ENCODE results near the gene COL27A1.

The COL27A1 gene

DNA sequence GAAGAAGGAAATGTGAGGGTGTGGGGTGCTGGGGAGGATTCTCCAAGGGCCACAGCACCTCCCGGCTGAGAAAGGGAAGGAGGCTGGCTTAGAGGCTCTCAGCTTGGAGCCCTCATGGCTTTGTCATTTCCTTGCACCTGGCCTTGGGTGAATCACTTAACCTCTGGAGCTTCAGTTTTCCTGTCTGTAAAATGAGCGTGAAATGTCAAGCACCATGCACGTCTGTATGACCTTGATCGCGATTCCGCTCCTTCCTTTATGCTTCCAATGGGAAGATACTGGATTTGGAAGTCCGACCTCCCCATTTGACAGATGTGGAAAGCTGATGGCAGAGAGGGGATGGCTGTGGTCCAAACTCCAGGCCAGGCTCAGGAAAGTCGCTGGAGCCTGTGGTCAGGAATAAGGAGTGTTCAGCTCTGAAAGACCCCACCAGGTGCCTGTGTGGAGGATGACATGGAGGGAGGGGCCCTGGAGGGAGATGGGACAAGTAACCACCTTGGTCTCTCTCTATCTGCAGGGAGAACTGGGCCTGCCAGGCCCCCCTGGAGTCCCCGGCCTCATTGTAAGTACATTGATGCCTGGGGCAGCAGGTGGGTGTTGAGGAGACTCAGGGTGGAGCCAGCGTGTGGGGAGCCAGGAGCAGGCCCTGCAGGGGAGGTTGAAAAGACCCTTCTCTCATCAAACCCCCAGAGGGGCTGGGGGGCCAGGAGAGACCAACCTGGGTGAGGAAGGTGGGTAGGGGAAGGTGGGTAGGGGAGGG lies 66.5 kb downstream of the COL27A1 start:
- DNase-seq (ENCODE audit: low read depth in 3 of 3, low spot score in 1 of 3), result no peak

- DNase-seq (ENCODE audit: low read depth in 3 of 3, low spot score in 1 of 3), result no peak
Observed at GRCh38 chr9:114223564-114224246, 68.4 kb downstream of the COL27A1 start.

GRCh38 chr9:114224247-114224610 lies 68.9 kb downstream of the COL27A1 start:
- DNase-seq (ENCODE audit: low read depth in 3 of 3, low spot score in 1 of 3), result no peak

DNA sequence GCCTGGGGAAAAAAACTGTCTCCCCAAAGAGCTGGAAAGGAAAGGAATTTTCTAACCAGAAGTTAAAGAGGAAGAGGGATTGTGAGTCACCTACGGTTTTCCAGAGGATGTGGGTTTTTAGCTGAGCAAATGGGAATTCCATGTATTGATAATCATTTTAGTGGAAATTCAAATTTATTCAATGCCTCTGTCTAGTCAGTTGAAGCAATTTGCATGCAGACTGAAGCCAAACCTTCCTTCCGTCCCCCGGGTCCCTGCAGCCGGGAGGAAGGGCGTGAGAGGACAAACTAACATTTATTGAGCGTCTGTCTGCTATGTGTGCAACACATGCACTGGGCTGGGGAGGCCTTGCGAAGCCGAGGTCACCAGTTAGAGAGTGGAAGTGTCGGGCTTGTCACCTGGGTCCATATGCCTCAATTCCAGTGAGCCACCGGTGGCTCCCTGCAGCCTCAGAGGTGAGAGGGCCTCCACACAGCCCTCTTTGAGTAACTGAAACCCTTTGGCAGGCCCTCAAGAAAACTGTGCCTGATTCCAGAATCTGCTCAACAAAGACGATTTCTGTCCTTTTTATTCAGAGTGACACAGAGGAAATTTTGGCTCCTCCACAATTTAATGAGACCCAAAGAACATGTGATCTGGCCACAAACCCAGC lies 70.3 kb downstream of the COL27A1 start:
- no peak for DNase-seq (ENCODE audit: low read depth in 3 of 3, low spot score in 1 of 3)

DNA sequence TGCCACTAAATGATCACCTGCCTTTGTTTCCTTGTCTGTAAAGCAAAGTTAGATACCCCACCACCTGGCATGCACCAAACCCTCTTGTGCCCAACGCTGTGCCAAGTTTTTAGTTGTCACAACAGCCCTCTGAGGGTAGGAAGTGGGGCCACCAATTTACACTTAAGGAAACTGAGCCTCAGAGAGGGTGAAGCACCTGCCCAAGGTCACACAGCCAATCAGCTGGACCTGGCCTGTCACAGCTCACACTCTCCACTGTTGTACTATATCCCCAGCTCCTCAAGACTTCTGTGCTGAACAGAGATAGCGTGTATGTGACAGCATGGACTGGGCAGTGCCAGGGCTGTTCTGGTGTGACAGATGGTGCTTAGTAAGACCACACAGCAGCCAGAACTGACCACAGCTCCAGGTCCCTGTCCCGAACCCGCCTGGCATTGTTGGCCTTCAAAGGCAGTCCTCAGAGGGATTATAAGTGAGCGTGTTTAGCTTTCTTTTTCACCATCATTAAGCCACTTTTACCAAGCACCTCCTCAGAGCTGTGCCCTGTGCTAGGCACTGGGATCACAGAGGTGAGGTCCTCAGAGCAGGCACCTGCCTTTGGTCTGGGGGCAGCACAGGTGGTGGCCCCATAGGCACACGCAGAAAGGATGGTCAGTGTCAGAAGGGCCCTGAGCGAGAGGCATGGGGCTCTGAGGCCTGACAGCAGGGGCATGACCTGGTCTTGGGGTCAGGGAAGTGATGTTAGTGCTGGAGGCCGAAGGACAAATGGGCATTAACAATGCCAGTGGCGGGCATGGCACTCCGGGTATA lies 71.1 kb downstream of the COL27A1 start:
- DNase-seq (ENCODE audit: low read depth in 3 of 3, low spot score in 1 of 3), result no peak

- no peak for DNase-seq (ENCODE audit: low read depth in 3 of 3, low spot score in 1 of 3)
Observed at GRCh38 chr9:114227288-114228015, 72.1 kb downstream of the COL27A1 start.

GRCh38 chr9:114228016-114228808 lies 72.9 kb downstream of the COL27A1 start:
- no peak for DNase-seq (ENCODE audit: low read depth in 3 of 3, low spot score in 1 of 3)

- DNase-seq (ENCODE audit: low read depth in 3 of 3, low spot score in 1 of 3), result no peak
Observed at GRCh38 chr9:114229295-114229694, 74.0 kb downstream of the COL27A1 start.

DNA sequence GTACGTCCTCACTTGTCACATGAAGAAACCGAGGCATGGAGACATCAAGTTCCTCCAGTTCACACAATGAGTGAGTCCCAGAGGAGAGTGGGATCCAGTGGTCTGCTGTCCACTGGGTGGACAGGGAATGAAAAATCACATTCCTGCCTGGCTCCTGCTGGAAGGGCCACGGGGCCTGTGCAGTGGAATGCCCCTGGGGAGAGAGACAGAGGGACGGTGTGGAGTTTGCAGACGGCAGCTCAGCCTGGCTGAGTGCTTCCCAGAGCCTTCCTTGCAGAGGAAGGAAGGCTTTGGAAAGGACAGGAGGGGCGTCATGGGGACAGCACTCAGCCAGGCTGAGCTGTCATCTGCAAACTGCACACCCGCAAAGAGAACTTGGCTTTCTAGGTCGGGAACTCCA lies 74.7 kb downstream of the COL27A1 start:
- DNase-seq (ENCODE audit: low read depth in 3 of 3, low spot score in 1 of 3), result no peak

DNA sequence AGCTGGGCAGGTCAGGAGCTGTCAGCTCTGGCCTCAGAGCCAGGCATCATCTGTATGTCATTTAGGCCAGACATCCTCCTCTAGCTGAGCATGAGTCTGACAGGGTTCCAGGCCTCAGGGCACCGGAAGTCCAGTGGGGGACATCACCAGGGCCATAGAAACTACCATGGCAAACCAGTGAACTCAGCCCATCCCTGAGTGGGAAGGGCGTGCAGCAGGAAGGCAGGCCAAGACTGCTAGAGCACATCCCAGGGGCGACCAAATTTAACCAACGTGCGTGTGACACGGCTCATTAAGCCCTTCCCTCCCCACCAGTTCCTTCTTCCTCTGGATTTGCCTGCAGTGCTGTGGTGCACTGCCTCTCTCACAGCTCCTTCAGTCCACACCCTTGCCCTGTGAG lies 75.9 kb downstream of the COL27A1 start:
- DNase-seq (ENCODE audit: low read depth in 3 of 3, low spot score in 1 of 3), result no peak

GRCh38 chr9:114231719-114232449 lies 76.5 kb downstream of the COL27A1 start:
- DNase-seq (ENCODE audit: low read depth in 3 of 3, low spot score in 1 of 3), result no peak

DNA sequence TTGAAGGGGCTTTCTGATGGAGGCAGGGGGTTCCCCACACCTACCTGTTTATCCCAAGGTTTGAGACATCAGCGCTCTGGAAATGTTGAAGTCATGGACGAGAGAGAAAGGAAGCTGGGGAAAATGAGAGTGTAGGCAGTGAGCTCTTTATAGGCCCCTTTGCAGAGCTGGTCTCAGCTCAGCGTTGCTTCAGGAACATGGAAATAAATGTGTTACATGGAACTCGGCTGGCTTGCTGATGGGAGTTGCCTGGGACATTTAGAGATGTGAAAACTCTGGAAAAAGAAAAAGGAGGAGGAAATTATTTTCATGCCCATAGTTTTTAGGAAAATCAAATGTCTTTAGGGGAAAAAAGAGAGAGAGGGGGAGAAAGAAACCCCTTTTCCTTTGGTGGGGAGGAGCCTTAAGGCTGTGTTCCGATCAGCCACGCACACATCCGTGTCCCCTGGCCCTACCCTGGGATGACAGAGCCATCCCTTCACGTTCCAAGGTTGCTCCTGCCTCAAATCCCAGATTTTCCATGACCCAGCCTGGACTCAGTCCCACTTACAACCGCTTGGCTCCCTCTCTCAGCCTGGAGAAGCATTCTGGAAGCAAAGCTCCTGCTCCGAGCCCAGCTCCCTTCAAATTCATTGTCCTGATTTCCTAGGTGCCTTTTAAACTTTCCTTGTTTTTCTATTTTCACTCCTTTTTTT lies 78.3 kb downstream of the COL27A1 start:
- DNase-seq (ENCODE audit: low read depth in 3 of 3, low spot score in 1 of 3), result no peak

- DNase-seq (ENCODE audit: low read depth in 3 of 3, low spot score in 1 of 3), result no peak
Observed at GRCh38 chr9:114235033-114235661, 79.8 kb downstream of the COL27A1 start.

GRCh38 chr9:114236391-114237138 lies 81.2 kb downstream of the COL27A1 start:
- no peak for DNase-seq (ENCODE audit: low read depth in 3 of 3, low spot score in 1 of 3)

DNA sequence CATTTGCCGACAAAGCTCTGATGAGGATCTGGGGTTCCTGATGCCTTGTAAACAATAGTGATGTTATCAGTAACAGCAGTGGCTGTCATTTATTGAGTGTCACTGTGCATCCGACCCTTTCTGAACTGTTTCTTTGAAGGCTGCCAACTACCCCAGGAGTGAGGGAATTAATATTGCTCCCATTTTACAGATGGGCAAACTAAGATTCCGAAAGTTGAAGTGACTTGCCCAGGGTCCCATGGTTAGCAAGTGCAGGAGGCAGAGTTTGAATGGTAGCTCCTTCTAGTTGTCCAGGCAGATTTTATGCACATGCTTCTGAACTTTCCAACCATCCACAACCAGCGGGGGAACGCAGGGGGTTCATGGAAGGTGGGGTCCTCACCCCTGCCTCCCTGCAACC lies 81.9 kb downstream of the COL27A1 start:
- DNase-seq (ENCODE audit: low read depth in 3 of 3, low spot score in 1 of 3), result no peak

GRCh38 chr9:114237781-114238180 lies 82.4 kb downstream of the COL27A1 start:
- DNase-seq (ENCODE audit: low read depth in 3 of 3, low spot score in 1 of 3), result no peak

- DNase-seq (ENCODE audit: low read depth in 3 of 3, low spot score in 1 of 3), result no peak
Observed at GRCh38 chr9:114238472-114238871, 83.1 kb downstream of the COL27A1 start.
